ENCODE results near the gene LGALS1.
A peak's percentile ranks its signal among the peaks of the same experiment; 100 is the strongest.

The LGALS1 gene

GRCh38 chr22:37632174-37633088 is 43.0 kb upstream of the LGALS1 start:
- peak overlapping the region; percentile 99 to 100 (median 99) for H3K27ac Mint-ChIP-seq
- no peak for TF ChIP-seq CTCF (IDR thresholded peaks at IDR 0.05; ENCODE audit: unreplicated experiment in 3 of 3)
- H3K9me3 Mint-ChIP-seq = no peaks in the 10 kb centered on the region
- no peaks in the 10 kb centered on the region for H3K27me3 Mint-ChIP-seq (ENCODE audit: low read depth)
- H3K4me1 Mint-ChIP-seq = peaks cover 45% of the 10 kb centered on the region
- no peaks in the 10 kb centered on the region for H3K36me3 Mint-ChIP-seq (ENCODE audit: low read depth)
- H3K4me3 Mint-ChIP-seq = no peak overlapping the region

DNA sequence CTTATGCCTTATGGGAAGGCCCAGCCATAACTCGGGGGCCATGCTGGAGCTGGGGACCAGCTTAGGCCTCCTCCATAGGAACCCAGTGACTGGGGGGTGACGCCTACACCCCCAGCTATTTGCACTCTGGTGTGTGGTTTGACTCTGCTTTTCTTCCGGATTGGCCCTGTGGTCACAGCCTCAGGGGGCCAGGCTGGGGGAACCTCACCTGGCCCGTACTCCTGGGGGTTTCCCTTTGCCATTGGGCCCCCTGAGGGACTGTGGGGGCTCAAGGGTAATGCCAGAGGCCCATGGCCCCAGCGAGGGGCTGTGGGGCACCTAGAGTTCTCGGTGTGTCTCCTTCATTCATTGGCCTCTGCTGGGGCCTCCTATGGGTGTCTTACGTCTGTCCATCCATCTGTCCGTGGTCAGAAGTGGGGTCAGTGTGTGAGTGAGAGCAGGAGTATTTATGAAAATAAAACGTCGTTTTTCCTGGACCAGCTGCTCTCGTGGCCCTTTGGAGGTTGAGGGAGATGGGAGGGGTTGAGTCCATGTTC is 42.3 kb upstream of the LGALS1 start:
- Mint-ChIP-seq H3K4me1 (peaks cover 50% of the 10 kb centered on the region), H3K36me3 (ENCODE audit: low read depth) (no peaks in the 10 kb centered on the region), H3K9me3 (no peaks in the 10 kb centered on the region), H3K27ac (peak overlapping the region; percentile 99 to 100 (median 99)), H3K27me3 (ENCODE audit: low read depth) (no peaks in the 10 kb centered on the region), H3K4me3 (peak overlapping the region; percentile 9 to 72 (median 24))
- TF ChIP-seq CTCF (IDR thresholded peaks at IDR 0.05; ENCODE audit: unreplicated experiment in 3 of 3) = peak in 1 of 3 experiments; percentile 8

DNA sequence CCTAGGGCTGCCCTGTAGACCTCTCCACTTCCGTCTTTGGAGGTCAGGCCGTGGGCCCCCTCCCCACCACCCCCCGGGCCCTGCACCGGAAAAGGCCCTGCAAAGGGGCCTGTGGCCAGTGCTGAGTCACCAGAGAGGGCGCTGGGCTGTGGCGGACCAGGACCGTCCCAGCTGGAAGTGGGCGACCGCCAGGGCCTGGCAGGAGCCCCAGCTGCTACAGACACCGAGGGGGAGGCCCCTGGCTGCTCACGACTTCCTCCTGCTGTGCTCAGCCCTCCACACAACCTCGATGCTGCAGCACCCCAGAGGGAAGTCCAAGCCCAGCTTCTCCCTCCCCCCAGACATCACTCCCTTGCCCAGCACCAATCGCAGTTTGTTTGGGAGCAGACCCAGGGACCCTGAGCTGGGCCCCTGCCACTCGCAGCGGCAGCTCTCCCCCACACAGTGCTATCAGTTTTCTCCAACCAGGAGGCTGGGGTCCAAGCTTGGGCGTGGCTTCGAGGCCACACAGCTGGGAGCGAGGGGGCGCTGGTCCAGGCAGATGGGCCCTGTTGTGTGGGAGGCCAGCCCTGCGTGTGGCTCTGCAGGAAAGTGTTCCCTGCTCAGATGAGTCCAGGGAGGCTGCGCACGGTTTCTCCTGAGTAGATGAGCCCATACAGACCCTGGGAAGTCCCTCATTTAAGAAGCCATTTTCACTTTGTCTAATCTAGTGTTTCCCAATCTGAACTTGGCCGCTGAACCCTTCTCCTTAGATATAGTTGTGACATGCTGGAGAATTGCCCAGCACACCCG is 41.6 kb upstream of the LGALS1 start:
- peak in 1 of 3 experiments; percentile 22 for TF ChIP-seq CTCF (IDR thresholded peaks at IDR 0.05; ENCODE audit: unreplicated experiment in 3 of 3)
- Mint-ChIP-seq H3K4me3 (peak overlapping the region; percentile 64 to 76 (median 72)), H3K36me3 (ENCODE audit: low read depth) (no peaks in the 10 kb centered on the region), H3K27ac (peak overlapping the region; percentile 99 to 100 (median 99)), H3K9me3 (no peaks in the 10 kb centered on the region), H3K27me3 (ENCODE audit: low read depth) (no peaks in the 10 kb centered on the region), H3K4me1 (peaks cover 55% of the 10 kb centered on the region)

DNA sequence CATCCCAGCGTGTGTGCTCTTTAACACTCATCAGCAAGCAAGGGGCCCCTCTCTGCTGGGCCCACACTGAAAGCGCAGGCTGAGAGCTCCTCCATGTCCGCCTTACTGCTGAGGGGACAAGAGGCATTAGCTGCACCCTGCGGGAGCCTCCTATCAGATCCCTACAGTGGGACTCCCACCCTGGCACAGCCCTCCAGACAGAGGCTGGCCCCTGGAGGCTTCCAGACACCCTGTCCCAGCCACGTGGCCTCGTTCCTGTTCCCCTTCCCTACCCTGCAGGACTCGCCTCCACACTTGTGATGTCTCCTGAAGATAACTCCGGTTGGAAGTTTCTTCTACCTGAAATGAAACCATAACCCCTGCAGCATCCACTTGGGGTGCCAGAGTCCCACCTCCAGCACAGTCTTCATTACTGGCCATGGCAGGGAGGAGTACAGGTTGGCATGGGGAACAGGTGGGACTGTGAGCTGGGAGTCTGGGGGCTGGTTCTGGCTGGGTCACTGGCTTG is 41.0 kb upstream of the LGALS1 start:
- Mint-ChIP-seq H3K9me3 (no peaks in the 10 kb centered on the region), H3K27ac (peak overlapping the region; percentile 99 to 100 (median 99)), H3K4me1 (peaks cover 56% of the 10 kb centered on the region), H3K36me3 (ENCODE audit: low read depth) (no peaks in the 10 kb centered on the region), H3K27me3 (ENCODE audit: low read depth) (no peaks in the 10 kb centered on the region), H3K4me3 (peak overlapping the region; percentile 64 to 76 (median 69))
- peak in 2 of 3 experiments; percentile 2 to 9 for TF ChIP-seq CTCF (IDR thresholded peaks at IDR 0.05; ENCODE audit: unreplicated experiment in 3 of 3)

DNA sequence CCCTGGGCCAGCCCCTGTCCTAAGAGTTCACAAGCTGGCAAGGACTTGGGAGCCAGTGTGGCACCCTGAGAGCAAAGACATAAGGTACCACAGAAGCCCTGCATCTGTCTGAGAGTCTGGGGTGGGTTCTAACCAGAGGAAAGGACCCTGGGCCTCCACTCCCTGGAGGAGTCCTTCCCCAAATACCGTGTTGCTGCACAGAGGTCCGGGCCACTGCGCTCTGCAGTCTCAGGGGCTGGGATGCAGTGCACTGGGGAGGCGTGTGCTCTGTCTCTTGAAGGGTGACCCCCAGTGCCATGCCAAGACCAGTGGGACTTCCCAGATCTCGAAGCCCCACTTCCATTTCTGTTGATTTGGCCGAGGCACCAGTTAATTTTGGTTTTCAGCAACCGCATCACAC is 40.3 kb upstream of the LGALS1 start:
- TF ChIP-seq CTCF (IDR thresholded peaks at IDR 0.05; ENCODE audit: unreplicated experiment in 3 of 3) = no peak
- no peak overlapping the region for H3K4me3 Mint-ChIP-seq

More for the DNA sequence above, 40.3 kb upstream of the LGALS1 start:
- peak overlapping the region; percentile 99 to 100 (median 99) for H3K27ac Mint-ChIP-seq
- no peaks in the 10 kb centered on the region for H3K9me3 Mint-ChIP-seq
- H3K4me1 Mint-ChIP-seq = peaks cover 56% of the 10 kb centered on the region
- no peaks in the 10 kb centered on the region for H3K36me3 Mint-ChIP-seq (ENCODE audit: low read depth)
- no peaks in the 10 kb centered on the region for H3K27me3 Mint-ChIP-seq (ENCODE audit: low read depth)

Measured in nephron (organoid).